Body of pancreas (tissue), 4 donors: Measurements from ENCODE around the gene EDDM3A. TPM values are rescaled to one million over a fixed set of nuclear protein-coding genes. Genes with fewer than 3 reads are reported as not detected.
"Not testable (repeated sequence)": the region's sequence is repeated elsewhere in the genome, so short reads cannot be mapped to it uniquely, and the experiment has no call there.

ENCODE experiments used
- ATAC-seq: fragments of 150-250 bp; one replicate; pipeline ENCODE4 v1.9.1; 2016
- DNase-seq, 4 donors: peaks; one replicate each; pipeline ENCODE4 v3.0.0-alpha.2; 2019
- H3K27ac ChIP-seq, 4 donors: fragments of 200-600 bp; sonication (generic); 1 replicate in 3 of 4; 2 replicates in 1 of 4; pipeline versions ENCODE4 v1.5.1 to v1.6.1; 2016 to 2019; ENCODE audit warnings: mild to moderate bottlenecking in 1 of 4, mixed read lengths in 1 of 4, moderate library complexity in 1 of 4
- H3K27me3 ChIP-seq, 2 donors: fragments of 200-600 bp; sonication (generic); one replicate each; pipeline ENCODE4 v1.6.0; 2016; ENCODE audit warnings: mild to moderate bottlenecking in 1 of 2
- H3K36me3 ChIP-seq, 2 donors: fragments of 200-600 bp; sonication (generic); replicated peaks in 1 of 2; 2 replicates each; pipeline ENCODE4 v1.5.1; 2016; ENCODE audit warnings: low read depth in 2 of 2; ENCODE audit not compliant: insufficient read depth in 1 of 2
- H3K4me1 ChIP-seq: fragments of 200-600 bp; sonication (generic); one replicate; pipeline ENCODE4 v1.6.0; 2016
- H3K4me3 ChIP-seq, 2 donors: fragments of 200-600 bp; sonication (generic); 1 replicate in 1 of 2; 2 replicates in 1 of 2; pipeline ENCODE4 v1.5.1; 2016 to 2019
- H3K9me3 ChIP-seq, 3 donors: fragments of 200-600 bp; sonication (generic); 1 replicate in 2 of 3; 2 replicates in 1 of 3; pipeline ENCODE4 v1.5.1; 2016
- POLR2A ChIP-seq, 3 donors: fragments of 450-650 bp; IDR thresholded peaks; one replicate each; pipeline ENCODE4 v1.6.1; 2016; ENCODE audit warnings: antibody characterized with exemption in 3 of 3, mild to moderate bottlenecking in 2 of 3
- WGBS, 2 donors: methylation state at CpG; one replicate each; pipeline ENCODE4 v1.1.5; 2017; 5-methylcytosine and 5-hydroxymethylcytosine counted together
- intact Hi-C: fragments of 100-400 bp; cut with DNase I; formaldehyde crosslinking; loops from one replicate; pipeline ENCODE4 v1.15.1; 2023
- total RNA-seq, 2 donors: library from RNA; depleted of rRNA; stranded (reverse); fragments of >200 nt; gene quantifications; one replicate each; pipeline ENCODE4 v1.1.0, GENCODE V29; 2016
- TF ChIP-seq, protein P1 (sequence below), 7 experiments: fragments of 450-650 bp in 4 of 7; fragments of 200-600 bp in 3 of 7; sonication (generic) in 3 of 7; IDR thresholded peaks; one replicate each; pipeline ENCODE4 v1.5.1; 2016 to 2019; ENCODE audit warnings: antibody characterized with exemption in 7 of 7

The EDDM3A gene
- total RNA-seq, 2 donors from 2014 or later, result not detected

DNA sequence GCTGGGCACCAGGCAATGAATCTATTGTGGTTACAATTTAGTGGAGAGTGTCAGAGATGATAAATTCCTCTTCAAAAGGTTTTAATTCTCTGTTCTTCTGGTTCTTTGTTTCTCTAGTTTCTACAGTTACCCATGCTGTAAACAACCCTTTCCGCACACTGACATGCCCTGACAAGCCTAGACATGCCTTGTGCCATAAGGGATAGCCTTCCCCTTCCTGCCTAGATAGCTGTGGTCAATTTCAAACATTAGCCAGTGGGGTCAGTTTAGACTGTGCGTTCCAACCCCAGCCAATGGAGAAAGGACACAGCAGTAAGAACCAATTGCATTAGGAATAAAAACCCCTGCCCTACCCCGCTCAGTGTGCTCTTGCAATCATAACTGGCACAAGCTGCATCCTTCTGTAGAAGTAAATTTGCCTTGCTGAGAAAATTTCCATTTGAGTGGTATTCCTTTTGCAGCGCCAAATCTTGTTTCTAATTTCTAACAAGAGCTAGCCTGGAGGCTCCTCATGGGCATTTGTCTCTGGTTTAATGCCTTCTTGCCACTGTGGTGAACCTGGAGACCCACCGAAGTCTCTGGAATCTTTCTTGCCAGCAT, 6.4 kb downstream of the EDDM3A start:
- TF ChIP-seq POLR2A (IDR thresholded peaks at IDR 0.05), result no peak
- TF ChIP-seq, protein P1, sequence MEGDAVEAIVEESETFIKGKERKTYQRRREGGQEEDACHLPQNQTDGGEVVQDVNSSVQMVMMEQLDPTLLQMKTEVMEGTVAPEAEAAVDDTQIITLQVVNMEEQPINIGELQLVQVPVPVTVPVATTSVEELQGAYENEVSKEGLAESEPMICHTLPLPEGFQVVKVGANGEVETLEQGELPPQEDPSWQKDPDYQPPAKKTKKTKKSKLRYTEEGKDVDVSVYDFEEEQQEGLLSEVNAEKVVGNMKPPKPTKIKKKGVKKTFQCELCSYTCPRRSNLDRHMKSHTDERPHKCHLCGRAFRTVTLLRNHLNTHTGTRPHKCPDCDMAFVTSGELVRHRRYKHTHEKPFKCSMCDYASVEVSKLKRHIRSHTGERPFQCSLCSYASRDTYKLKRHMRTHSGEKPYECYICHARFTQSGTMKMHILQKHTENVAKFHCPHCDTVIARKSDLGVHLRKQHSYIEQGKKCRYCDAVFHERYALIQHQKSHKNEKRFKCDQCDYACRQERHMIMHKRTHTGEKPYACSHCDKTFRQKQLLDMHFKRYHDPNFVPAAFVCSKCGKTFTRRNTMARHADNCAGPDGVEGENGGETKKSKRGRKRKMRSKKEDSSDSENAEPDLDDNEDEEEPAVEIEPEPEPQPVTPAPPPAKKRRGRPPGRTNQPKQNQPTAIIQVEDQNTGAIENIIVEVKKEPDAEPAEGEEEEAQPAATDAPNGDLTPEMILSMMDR (IDR thresholded peaks at IDR 0.05), result no peak
- intact Hi-C loops, result no loop called here
- DNase-seq (no peak), ATAC-seq (no peak)
- no peak overlapping the region for H3K27ac ChIP-seq
- peaks cover 0 to 12% (median 0%) of the 10 kb centered on the region in 3 donors for H3K9me3 ChIP-seq
- no peaks in the 10 kb centered on the region for H3K36me3 ChIP-seq
- H3K27me3 ChIP-seq, result no peaks in the 10 kb centered on the region
- H3K4me3 ChIP-seq, result no peak overlapping the region
- 90 to 96% methylated on average over 5 of the region's 5 CpGs for WGBS, 2 donors
- H3K4me1 ChIP-seq, result peaks cover 10% of the 10 kb centered on the region

DNA sequence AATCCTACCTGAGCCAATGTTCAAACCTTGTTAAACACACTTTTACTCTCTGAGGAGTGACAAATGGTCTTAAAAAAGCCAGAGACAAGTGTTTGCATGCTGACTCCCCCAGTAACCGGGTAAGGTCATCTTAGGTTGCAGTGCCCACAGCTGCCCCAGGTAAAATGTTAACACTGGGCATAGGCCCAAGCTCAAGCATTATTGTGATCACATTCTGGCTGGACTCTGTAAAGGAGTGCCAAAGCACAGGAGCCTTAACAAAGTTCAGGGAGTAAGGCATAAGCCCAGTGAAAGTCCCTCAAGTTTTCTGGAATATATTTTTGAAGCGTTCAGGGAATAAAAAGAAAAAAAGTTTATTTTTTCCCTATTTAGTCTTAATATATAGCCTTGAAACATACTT, 8.6 kb downstream of the EDDM3A start:
- no peaks in the 10 kb centered on the region for H3K27me3 ChIP-seq
- DNase-seq, result peak; percentile 18 to 60 (median 36)
- H3K27ac ChIP-seq, result no peak overlapping the region
- H3K4me3 ChIP-seq, result no peak overlapping the region
- peaks cover 0 to 12% (median 0%) of the 10 kb centered on the region in 3 donors for H3K9me3 ChIP-seq
- no peaks in the 10 kb centered on the region for H3K36me3 ChIP-seq
- TF ChIP-seq POLR2A (IDR thresholded peaks at IDR 0.05), result no peak
- TF ChIP-seq, protein P1 (IDR thresholded peaks at IDR 0.05), result no peak
- intact Hi-C loops, result no loop called here
- peaks cover 15% of the 10 kb centered on the region for H3K4me1 ChIP-seq
- 39 to 40% methylated on average over 2 of the region's 2 CpGs for WGBS, 2 donors
- ATAC-seq, result peak; percentile 67

DNA sequence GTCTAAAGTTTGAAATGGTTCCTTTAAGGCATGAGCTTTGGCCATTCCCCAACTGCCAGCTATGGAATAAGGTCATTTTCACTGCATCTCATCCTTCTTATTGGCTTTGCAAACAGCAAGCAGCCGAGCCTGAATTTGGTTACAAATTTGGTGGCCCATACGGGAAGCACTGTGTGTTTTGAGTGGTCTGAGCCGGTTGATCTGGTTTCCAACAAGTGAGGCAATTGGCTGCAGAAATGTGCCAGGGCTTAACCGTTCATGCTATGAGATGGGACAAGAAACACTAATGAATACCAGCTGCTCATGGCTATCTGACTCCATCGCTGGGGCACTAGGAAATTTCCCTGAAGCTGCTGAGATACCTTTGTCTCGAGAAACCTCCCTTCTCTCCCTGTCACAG, 9.3 kb downstream of the EDDM3A start:
- ATAC-seq, result no peak
- Histone ChIP-seq H3K36me3 (no peaks in the 10 kb centered on the region), H3K4me3 (no peak overlapping the region), H3K4me1 (peaks cover 15% of the 10 kb centered on the region), H3K27ac (no peak overlapping the region), H3K27me3 (no peaks in the 10 kb centered on the region), H3K9me3 (peaks cover 0 to 12% (median 0%) of the 10 kb centered on the region in 3 donors)
- intact Hi-C loops, result no loop called here
- no peak for TF ChIP-seq POLR2A (IDR thresholded peaks at IDR 0.05)
- TF ChIP-seq, protein P1 (IDR thresholded peaks at IDR 0.05), result no peak
- 66 to 67% methylated on average over 6 of the region's 6 CpGs for WGBS, 2 donors
- no peak for DNase-seq

DNA sequence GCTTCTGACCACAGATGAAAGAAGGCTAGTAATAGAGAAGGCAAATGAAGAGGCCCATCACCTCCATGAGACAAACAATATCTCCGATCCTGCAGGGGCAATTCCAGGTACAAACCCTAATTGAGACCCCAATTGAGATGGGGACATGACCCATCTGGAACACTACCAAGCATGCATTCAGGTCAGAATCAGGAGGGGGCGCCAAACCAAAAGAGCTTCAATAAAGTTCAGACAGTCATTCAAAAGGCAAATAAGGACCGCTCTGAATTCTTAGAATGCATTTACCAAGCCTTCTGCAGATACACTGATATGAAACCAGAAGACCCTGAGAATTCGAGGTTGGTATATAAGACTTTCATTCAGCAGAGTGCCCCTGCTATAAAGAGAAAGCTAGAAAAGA, 12.3 kb downstream of the EDDM3A start:
- TF ChIP-seq, protein P1 (IDR thresholded peaks at IDR 0.05), result peak in 6 of 7 experiments; percentile 16 to 68 (median 48)
- TF ChIP-seq POLR2A (IDR thresholded peaks at IDR 0.05), result no peak
- Histone ChIP-seq H3K27ac (no peak overlapping the region), H3K36me3 (no peaks in the 10 kb centered on the region), H3K4me3 (no peak overlapping the region), H3K4me1 (peaks cover 15% of the 10 kb centered on the region), H3K27me3 (no peaks in the 10 kb centered on the region), H3K9me3 (peaks cover 0 to under 1% (median 0%) of the 10 kb centered on the region in 3 donors)
- DNase-seq (peak; percentile 38 to 74 (median 50)), ATAC-seq (no peak)
- 27 to 37% methylated on average over 4 of the region's 4 CpGs for WGBS, 2 donors
- intact Hi-C loops, result no loop called here

DNA sequence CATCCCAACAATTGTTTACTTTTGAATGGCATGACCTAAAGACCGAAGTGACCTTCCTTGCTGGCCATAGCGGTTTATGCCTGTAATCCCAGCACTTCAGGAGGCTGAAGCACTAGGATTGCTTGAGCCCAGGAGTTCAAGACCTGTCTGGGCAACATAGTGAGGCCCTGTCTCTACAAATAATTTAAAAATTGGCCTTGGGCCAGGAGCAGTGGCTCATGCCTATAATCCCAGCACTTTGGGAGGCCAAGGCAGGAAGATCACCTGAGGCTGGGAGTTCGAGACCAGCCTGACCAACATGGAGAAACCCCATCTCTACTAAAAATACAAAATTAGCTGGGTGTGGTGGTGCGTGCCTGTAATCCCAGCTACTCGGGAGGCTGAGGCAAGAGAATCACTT, 13.8 kb downstream of the EDDM3A start:
- intact Hi-C loops, DNase-seq, H3K36me3 ChIP-seq, H3K27me3 ChIP-seq, H3K9me3 ChIP-seq, H3K27ac ChIP-seq, H3K4me3 ChIP-seq, ATAC-seq: not testable (repeated sequence)
- 87% methylated on average over 5 of the region's 5 CpGs for WGBS, 2 donors
- peaks cover 11% of the 10 kb centered on the region for H3K4me1 ChIP-seq
